K562 (cell line): ENCODE results near the gene PLIN5. TPM values are rescaled to one million over a fixed set of nuclear protein-coding genes. Genes with fewer than 3 reads are reported as not detected.

ENCODE experiments used
- ADNP ChIP-seq: fragments of 200-800 bp; sonication (Bioruptor generic); IDR thresholded peaks from 2 replicates; pipeline ENCODE4 v1.6.1; 2016; ENCODE audit warnings: missing genetic modification characterization, missing compliant biosample characterization
- CBX1 ChIP-seq: sonication (generic); IDR thresholded peaks from 2 replicates; pipeline ENCODE4 v1.6.1; 2016; ENCODE audit warnings: antibody characterized with exemption, low read depth, mild to moderate bottlenecking
- CEBPB ChIP-seq: fragments of 450-650 bp; IDR thresholded peaks from 2 replicates; pipeline ENCODE4 v1.6.1; 2016; ENCODE audit warnings: missing genetic modification characterization, missing compliant biosample characterization
- CHD1 ChIP-seq: fragments of 200-600 bp; sonication (generic); IDR thresholded peaks from one replicate; pipeline ENCODE4 v1.6.1; 2012; ENCODE audit warnings: mild to moderate bottlenecking, moderate library complexity, low read length, inconsistent platforms
- ELK3 ChIP-seq: fragments of 450-650 bp; formaldehyde crosslinking; IDR thresholded peaks from 2 replicates; pipeline ENCODE4 v1.4.0; 2020; ENCODE audit warnings: mild to moderate bottlenecking
- GATAD2A ChIP-seq: fragments of 450-650 bp; IDR thresholded peaks from 2 replicates; pipeline ENCODE4 v1.6.1; 2017
- HDAC1 ChIP-seq, 2 experiments: fragments of 450-650 bp; IDR thresholded peaks; 2 replicates each; pipeline ENCODE4 v1.6.1; 2016 to 2017; ENCODE audit warnings: inconsistent platforms in 1 of 2, mild to moderate bottlenecking in 1 of 2, moderate library complexity in 1 of 2
- HDAC2 ChIP-seq: fragments of 450-650 bp; IDR thresholded peaks from 2 replicates; pipeline ENCODE4 v1.6.1; 2016; ENCODE audit warnings: mild to moderate bottlenecking
- HDAC3 ChIP-seq: fragments of 450-650 bp; IDR thresholded peaks from 2 replicates; pipeline ENCODE4 v1.6.1; 2018; ENCODE audit warnings: borderline replicate concordance, mild to moderate bottlenecking, moderate library complexity; ENCODE audit not compliant: partially characterized antibody
- HDGF ChIP-seq: fragments of 450-650 bp; IDR thresholded peaks from 2 replicates; pipeline ENCODE4 v1.6.1; 2016
- KLF1 ChIP-seq: fragments of 450-650 bp; IDR thresholded peaks from 2 replicates; pipeline ENCODE4 v1.6.1; 2016; ENCODE audit warnings: missing genetic modification characterization, missing compliant biosample characterization
- MBD2 ChIP-seq: sonication (generic); IDR thresholded peaks from 2 replicates; pipeline ENCODE4 v1.6.1; 2016; ENCODE audit warnings: low read depth, borderline replicate concordance
- SMARCA5 ChIP-seq: fragments of 450-650 bp; IDR thresholded peaks from 2 replicates; pipeline ENCODE4 v1.6.1; 2016
- UBTF ChIP-seq, 2 experiments: IDR thresholded peaks; 2 replicates each; pipeline ENCODE4 v1.6.1; 2012; ENCODE audit warnings: improper control_type of control experiment in 2 of 2, low read depth in 2 of 2, low read length in 2 of 2, borderline replicate concordance in 1 of 2
- YBX1 ChIP-seq: fragments of 450-650 bp; IDR thresholded peaks from 2 replicates; pipeline ENCODE4 v1.7.1; 2016; ENCODE audit warnings: mild to moderate bottlenecking
- ZBTB17 ChIP-seq: fragments of 450-650 bp; formaldehyde crosslinking; IDR thresholded peaks from 2 replicates; pipeline ENCODE4 v1.4.0; 2020; ENCODE audit warnings: mild to moderate bottlenecking
- ZC3H4 ChIP-seq: sonication (generic); formaldehyde crosslinking; IDR thresholded peaks from 2 replicates; pipeline ENCODE4 v1.9.0; 2021; ENCODE audit warnings: missing genetic modification reagents, borderline replicate concordance
- ZKSCAN3 ChIP-seq: fragments of 250-450 bp; sonication (Bioruptor Pico); IDR thresholded peaks from 2 replicates; pipeline ENCODE4 v1.4.0; 2020
- ZNF165 ChIP-seq: fragments of 250-450 bp; sonication (Bioruptor Pico); IDR thresholded peaks from 2 replicates; pipeline ENCODE4 v1.4.0; 2020; ENCODE audit warnings: borderline replicate concordance
- ZNF277 ChIP-seq: fragments of 250-450 bp; sonication (Bioruptor Pico); IDR thresholded peaks from 2 replicates; pipeline ENCODE4 v1.8.0; 2022; ENCODE audit warnings: inconsistent platforms, mild to moderate bottlenecking, moderate library complexity, borderline replicate concordance
- ZNF707 ChIP-seq: fragments of 250-450 bp; sonication (Bioruptor Pico); conservative IDR thresholded peaks from 2 replicates; pipeline ENCODE4 v1.8.0; 2022; ENCODE audit warnings: inconsistent platforms, mild to moderate bottlenecking, moderate library complexity
- ZNF740 ChIP-seq, 3 experiments: fragments of 200-800 bp in 1 of 3; sonication (Bioruptor generic) in 1 of 3; sonication (generic) in 1 of 3; formaldehyde crosslinking in 1 of 3; IDR thresholded peaks; 2 replicates each; pipeline versions ENCODE4 v1.6.1 to v1.8.0; 2016 to 2022; ENCODE audit warnings: mild to moderate bottlenecking in 2 of 3, missing compliant biosample characterization in 2 of 3, missing genetic modification characterization in 2 of 3, missing genetic modification reagents in 1 of 3
- ZSCAN29 ChIP-seq: fragments of 450-650 bp; IDR thresholded peaks from 2 replicates; pipeline ENCODE4 v1.6.1; 2017
- polyA plus RNA-seq, 8 experiments: library from polyadenylated mRNA; depleted of rRNA in 4 of 8; stranded (reverse) in 5 of 8; unstranded in 3 of 8; fragments of >200 nt; fragmentation: Nextera tagmentation in 2 of 8; fragmentation: Illumina TruSeq in 1 of 8; extraction: Ambion mirVana in 2 of 8; extraction: Trizol in 1 of 8; gene quantifications; 2 replicates each; pipeline versions ENCODE4 v1.2.1 to v1.2.3, GENCODE V29; 2011 to 2014; ENCODE audit warnings: inconsistent platforms in 1 of 8, missing spikeins in 1 of 8
- total RNA-seq, 7 experiments: library from RNA; depleted of rRNA in 6 of 7; stranded (reverse); fragments of >200 nt in 6 of 7; fragmentation: Illumina TruSeq in 2 of 7; extraction: Trizol in 2 of 7; gene quantifications; 2 replicates each; pipeline versions ENCODE4 v1.2.1 to v1.2.3, GENCODE V29; 2011 to 2021; ENCODE audit warnings: low replicate concordance in 1 of 7

Gene PLIN5
- total and polyA plus RNA-seq, 9 of the 15 experiments (the other 6 are each of a cell fraction or from before 2014, with no cell fraction given), result 0.04 to 1.3 (median 0.50) TPM

- 0 out of 4 replicates have a peak, but pooled peaks of 1 of the 2 experiments have one; percentile 17 for TF ChIP-seq HDAC1 (IDR thresholded peaks at IDR 0.05)
- TF ChIP-seq GATAD2A, result no peak
- no peak for TF ChIP-seq ZNF165 (CRISPR knock-in tag)
- TF ChIP-seq ELK3 (CRISPR knock-in tag), result no peak
- no peak for TF ChIP-seq MBD2
- TF ChIP-seq UBTF (IDR thresholded peaks at IDR 0.05; ENCODE audit: borderline replicate concordance in 1 of 2, low read depth in 2 of 2, low read length in 2 of 2), result no peak
- peak; percentile 38; the same call in 1 of the 2 replicates for TF ChIP-seq CBX1
- TF ChIP-seq HDAC2, result peak; percentile 69; the same call in 1 of the 2 replicates
- peak; percentile 43; the same call in 1 of the 2 replicates for TF ChIP-seq SMARCA5
- TF ChIP-seq ZSCAN29, result no peak
- no peak for TF ChIP-seq KLF1 (tag)
- TF ChIP-seq CHD1, result no peak
- TF ChIP-seq ZNF707 (CRISPR knock-in tag), result no peak
- no peak for TF ChIP-seq ZNF740 (CRISPR knock-in tag; IDR thresholded peaks at IDR 0.05)
- no peak for TF ChIP-seq ZNF740 (tag; IDR thresholded peaks at IDR 0.05)
- no peak for TF ChIP-seq ZKSCAN3 (CRISPR knock-in tag)
- no peak for TF ChIP-seq HDGF
- no peak for TF ChIP-seq ZNF277 (CRISPR knock-in tag)
- TF ChIP-seq ZBTB17 (CRISPR knock-in tag), result no peak
- TF ChIP-seq CEBPB (tag), result peak; percentile 64
- peak; percentile 71; the same call in 1 of the 2 replicates for TF ChIP-seq ADNP (tag)
- no peak for TF ChIP-seq ZC3H4 (CRISPR knock-in tag)
- TF ChIP-seq HDAC3, result no peak
- TF ChIP-seq YBX1, result no peak
Observed at GRCh38 chr19:4516199-4516938, 18.7 kb downstream of the PLIN5 start (continued).
